Limb (tissue), 2 donors: ENCODE results near the gene ATP11C.
"Not testable (repeated sequence)": the region's sequence is repeated elsewhere in the genome, so short reads cannot be mapped to it uniquely, and the experiment has no call there.

ENCODE experiments used
- DNase-seq, 2 donors: peaks; one replicate each; pipeline ENCODE4 v3.0.0-alpha.2; 2016; ENCODE audit errors: extremely low spot score in 2 of 2

The ATP11C gene

DNA sequence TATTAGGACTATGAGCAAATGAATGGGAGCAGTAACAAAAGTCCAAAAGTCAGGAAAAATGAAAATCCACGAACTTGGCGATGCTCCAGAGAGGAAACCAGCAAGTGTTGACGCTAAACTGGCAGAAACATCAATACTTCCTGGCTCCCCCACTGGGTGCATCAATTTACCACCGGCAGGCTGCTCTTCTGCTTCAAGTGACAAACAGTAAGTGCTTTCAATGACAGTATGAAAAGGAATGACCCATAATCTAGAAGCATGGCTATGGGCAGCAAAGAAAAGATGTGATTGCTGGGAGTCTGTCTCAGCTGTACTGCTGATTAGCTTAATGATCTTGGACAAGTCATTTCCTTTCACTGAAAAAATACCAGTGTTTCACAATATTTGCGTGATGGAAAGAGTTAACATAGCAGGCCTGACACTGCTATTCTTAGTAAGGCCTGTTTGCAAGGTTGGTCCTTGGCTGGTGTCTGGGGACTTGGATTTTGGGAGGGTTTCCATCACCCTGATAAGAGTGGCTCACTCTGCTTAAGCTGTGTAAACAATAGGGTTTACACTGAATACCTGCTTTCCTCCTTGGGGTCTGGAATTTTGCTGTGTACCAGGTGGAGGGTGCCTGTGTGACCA is 8.7 kb downstream of the ATP11C start:
- no peak for DNase-seq

DNA sequence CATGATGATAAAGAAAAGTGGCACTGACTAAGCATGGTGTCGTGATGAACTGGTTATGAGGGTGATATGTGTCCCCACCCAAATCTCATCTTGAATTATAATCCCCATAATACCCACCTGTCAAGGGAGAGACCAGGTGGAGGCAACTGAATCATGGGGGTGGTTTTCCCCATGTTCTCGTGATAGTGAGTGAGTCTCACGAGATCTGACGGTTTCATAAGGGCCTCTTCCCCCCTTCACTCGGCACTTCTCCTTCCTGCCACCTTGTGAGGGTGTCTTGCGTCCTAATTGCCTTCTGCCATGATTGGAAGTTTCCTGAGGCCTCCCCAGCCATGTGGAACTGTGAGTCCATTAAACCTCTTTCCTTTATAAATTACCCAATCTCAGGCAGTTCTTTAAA is 11.7 kb downstream of the ATP11C start:
- DNase-seq = not testable (repeated sequence)

DNA sequence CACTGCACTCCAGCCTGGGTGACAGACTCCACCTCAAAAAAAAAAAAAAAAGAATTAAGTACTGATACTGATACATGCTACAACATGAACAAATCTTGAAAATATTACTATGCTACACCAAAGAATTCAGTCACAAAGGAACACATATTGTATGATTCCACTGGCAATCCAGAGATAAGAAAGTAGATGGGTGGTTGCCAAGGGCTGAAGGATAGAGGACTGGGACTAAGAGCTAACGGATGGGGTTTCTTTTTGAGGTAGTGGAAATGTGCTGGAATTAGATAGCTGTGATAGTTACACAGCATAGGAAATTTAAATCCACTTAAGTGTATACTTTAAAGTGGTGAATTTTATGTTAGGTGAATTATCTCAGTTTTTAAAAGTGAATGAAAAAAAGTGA is 12.5 kb downstream of the ATP11C start:
- DNase-seq = no peak

DNA sequence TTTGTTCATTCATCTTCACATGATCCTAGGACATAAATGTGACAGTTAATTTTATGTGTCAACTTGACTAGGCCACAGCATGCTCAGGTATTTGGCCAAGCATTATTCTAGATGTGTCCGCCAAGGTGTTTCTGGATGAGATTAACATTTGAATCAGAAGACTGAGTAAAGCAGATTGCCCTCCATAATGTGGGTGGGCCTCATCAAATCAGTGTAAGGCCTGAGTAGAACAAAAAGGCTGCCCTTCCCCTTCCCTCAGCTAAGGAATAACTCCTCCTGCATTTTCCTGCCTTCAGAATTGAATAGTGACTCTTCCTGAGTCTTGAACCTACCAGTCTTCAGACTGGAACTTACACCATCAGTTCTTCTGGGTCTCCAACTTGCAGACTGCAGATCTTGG is 18.4 kb downstream of the ATP11C start:
- DNase-seq = no peak

DNA sequence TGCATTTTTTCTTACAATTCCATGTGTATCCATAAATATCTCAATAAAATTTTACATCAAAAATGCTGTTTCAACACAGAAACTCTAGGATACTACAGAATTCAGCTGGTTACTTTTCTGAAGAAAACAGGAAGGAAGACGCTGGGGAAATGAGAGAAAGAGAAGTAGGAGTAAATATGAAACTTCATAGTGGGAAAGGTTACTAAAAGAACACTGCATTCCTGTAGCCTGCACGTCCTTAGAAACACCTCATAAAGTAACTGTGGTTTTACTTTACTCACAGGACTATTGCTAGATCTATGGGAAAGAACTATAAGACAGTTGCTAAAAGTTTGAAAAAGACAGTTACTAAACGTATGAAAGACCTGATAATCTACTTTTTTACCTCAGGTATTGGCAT is 23.1 kb downstream of the ATP11C start:
- DNase-seq = no peak

DNA sequence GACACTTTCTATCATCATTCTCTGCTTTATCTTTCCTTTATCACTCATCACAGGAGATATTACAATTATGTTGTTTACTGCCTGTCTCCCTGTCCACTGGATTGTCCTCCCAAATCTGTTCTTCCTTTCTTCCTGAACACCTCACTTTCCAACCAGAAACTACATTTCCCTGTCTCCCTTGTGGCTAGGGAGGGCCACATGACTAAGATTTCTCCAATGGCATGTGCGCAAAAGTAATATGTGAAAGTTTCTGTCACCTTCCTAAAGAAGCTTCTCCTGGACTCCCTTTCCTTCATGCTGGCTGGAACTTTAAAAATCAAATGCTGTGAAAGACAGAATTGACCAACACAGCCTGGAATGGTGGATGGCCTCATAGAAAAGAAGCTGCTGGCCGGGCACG is 25.8 kb downstream of the ATP11C start:
- DNase-seq = no peak

DNA sequence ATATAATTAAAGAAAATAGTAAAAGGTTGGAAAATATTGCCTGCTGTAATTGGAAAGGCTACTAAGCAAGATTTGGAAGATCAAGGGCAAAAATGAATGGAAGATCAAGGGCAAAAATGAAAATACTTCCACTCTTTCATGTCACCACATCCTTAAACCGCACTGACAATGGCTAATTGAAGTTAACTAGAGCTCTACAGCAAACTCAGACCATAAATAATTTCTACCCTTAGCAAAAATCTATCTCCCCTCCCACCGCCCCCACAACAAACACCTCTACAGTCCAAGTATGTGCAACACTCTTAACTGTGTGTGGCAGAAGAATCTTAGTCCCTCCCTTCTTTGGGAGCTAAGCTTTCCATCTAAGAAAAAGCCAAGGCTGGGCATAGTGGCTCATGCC is 27.1 kb downstream of the ATP11C start:
- DNase-seq = no peak

DNA sequence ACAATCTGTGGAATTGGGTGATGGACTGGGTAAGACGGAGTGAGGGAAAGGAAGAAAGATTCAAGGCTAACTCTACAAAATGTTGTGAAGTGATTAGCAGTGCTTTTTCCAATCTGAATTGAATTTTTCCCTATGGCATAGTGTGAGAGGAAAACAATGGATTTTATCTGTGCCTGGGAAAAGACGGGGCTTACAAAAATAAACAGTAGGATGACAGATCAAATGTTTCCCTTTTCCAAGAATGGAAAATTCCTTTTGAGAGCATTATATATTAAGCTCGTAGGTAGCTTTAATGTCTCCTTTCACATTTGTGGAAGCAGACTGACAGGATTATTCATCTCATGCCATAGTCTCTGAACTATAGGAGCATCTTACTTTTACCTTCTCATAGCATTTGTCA is 27.8 kb downstream of the ATP11C start:
- DNase-seq = no peak

DNA sequence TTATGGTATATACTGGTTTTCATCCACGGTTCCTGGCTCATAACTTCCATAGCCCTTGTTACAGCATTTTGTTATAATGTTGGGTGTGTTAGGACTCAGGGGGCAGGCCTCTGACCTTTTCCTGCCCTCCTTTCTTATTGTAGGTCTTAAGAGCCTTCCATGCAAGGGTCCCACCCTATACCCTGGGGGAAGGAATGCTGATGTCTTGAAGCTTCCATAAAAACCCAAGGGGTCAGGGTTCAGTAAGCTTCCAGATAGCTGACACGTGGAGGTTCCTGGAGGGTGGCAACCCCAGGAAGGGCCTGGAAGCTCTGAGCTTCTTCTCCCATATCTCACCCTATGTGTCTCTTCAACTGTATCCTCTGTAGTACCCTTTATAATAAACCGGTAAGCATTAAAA is 29.6 kb downstream of the ATP11C start:
- DNase-seq = no peak

DNA sequence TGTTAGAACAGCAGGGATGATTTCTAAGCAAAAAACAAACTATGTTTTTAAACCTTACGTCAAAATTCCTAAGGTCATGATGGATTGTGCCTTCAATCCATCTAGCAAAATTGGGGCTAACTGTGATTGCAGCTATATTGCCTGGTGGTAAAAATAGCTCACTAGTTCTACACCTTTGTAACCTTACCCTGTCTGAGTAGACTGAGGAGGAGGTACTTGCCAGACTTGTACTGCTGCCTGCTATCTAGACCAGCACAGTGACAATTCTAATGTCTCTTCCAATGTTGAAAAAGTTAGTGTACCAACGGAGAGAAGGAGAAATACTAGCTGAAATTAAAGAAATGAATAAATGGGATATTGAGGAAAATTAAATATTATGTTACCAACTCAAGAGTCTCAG is 30.3 kb downstream of the ATP11C start:
- DNase-seq = no peak

DNA sequence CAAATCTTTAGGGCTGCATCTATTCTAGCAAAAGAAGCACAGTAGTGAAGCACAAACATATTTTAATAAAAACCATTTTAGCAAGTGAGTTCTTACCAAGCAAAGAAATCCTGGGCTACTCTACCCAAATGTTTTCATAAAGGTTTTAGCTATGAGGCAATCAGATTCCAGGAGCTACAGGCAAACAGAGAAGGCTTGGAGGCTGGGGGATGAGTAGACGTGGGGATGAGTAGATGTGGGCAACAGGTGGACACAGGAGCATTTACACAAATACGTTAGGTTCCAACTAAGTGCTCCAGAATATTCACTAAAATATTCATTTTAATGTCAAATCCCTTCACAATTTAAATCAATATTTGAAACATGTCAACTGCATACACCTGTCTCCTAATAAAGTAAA is 34.5 kb downstream of the ATP11C start:
- DNase-seq = no peak

DNA sequence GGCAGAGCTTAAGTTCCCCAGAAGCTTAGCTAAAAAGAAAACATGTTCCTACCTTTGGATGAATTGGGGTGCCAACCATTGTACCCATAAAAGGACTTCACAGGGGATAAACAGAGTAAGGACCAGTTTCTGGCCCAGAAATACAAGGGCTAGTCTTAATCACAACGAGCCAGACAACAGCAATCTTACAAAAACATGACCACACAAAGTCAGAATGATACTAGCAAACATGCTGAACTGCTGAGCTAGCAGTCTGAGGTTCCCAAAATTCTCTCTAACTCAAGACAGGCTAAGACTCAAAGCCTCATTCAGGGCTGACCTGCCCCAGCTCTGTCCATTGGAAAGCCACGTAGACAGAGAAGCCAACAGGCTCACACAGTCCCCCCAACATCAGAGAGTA is 40.3 kb downstream of the ATP11C start:
- DNase-seq = no peak

DNA sequence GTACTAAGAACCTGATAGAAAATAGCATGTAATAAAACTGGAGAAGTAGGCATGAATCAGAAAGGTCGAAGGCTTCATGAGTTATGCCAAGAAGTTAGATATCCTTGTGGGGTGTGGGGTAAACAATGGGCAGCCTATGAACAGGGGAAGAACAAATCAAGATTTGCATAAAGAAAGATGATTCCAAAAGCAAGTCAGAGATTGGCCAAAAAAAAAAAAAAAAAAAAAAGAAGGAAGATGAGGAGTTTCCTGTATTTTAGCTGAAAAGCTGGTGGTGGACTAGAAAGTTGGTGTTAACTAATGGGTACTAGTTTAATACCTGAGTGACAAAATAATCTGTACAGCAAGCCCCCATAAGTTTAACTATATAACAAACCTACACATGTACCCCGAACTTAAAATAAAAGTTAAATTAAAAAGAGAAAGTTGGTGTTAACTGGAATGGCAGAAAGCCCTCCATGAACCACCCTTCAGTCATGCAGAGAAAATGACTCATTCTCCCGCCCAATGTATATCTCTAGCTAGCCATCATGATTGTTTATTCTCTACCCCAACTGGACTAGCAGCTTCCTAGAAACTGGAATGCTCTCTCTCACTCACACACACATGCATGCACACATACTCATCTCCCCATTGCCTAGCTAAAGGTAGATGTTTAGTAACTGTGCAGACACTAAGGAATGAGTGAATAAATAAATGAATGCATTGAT is 41.7 kb downstream of the ATP11C start:
- DNase-seq = no peak

DNA sequence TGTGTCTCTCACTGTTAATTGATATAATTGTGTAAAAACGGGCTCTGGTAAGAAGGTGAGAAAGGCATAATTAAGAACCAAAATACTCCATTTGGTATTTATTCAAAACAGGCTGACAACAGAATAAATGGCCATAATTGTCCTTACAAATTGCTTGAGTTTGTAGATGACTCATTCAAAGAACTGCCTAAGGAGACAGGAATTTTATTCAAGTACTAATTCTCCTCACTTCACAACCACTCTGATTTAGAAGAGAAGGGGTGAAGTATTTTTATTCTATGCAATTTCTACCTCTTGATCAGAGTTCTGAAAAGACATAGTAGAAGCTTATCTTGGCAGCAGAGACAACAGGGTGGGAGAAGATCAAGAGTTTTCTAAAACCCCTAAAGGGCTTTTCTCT is 43.1 kb downstream of the ATP11C start:
- DNase-seq = no peak

DNA sequence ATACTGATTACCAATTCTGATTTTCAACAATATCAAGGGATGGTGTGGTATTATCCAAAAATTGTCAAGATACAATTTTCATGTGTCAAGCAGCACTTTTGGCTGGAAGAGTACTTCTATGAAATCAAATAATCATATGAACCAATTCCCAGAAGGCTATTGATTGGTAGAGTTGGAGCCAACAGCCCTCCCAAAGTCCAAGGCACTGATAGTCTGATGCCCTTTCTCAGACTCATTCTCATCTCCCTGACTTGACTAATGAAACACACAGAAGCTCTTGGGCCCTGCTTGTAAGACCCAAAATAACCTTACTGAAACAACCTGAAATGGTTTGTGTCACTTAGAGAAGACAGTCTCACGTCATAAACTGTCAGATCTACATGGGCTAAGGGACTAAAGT is 48.9 kb downstream of the ATP11C start:
- no peak for DNase-seq

DNA sequence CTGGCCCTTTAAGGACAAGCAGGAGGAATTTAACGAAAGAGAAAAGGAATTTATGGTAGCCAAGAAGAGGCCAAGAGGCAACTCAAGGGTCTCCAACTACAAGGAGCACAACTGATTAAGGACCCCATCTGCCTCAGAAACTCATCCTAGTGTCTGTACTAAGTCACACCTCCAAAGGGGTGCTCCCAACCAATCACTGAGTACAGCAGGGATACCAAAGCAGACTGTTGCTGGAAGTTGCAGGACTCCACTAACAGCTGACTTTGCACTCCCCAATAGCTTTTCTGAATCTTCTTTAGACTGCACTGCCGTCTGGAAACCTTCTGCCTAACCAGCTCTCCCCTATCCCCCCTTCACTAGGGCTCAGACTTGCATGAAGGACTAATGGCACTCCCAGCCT is 50.6 kb downstream of the ATP11C start:
- no peak for DNase-seq

DNA sequence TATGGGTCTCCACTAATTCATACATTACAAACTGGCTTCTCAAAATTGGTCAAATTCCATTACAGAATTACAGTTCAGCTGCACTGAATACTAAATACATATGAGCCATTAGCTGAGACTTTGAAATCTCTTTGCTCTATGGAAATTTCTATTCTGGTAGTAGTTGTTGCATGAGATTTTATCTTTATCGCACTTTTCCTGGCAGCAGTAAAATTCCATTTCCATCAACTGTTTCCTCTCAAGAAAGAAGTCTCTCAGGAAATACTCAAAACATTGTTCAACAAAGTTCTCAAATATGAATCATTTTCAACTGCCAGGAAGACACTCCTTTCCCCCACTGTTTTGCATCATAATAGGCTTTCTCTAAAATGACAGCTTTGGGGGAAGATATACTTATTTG is 51.3 kb downstream of the ATP11C start:
- peak in 1 of 2 donors; percentile 4 for DNase-seq

DNA sequence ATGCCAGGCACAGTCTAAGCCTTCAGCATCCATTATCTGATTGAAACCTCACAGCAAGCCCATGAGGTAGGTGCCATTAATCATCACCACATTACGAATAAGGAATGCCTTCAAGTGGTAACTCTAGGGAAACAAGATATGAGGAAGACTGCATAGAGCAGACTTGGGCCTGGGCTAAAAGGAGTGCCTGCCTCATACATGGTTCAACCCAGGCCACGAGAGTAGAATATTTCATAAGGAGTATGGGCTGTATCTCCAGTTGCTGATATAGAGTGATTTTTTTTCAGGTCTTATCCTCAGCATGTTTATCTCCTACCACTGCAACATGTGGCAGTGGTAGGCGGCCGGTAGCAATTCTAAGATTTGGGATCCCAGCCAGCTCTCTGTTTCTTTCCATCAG is 51.7 kb downstream of the ATP11C start:
- DNase-seq = no peak

DNA sequence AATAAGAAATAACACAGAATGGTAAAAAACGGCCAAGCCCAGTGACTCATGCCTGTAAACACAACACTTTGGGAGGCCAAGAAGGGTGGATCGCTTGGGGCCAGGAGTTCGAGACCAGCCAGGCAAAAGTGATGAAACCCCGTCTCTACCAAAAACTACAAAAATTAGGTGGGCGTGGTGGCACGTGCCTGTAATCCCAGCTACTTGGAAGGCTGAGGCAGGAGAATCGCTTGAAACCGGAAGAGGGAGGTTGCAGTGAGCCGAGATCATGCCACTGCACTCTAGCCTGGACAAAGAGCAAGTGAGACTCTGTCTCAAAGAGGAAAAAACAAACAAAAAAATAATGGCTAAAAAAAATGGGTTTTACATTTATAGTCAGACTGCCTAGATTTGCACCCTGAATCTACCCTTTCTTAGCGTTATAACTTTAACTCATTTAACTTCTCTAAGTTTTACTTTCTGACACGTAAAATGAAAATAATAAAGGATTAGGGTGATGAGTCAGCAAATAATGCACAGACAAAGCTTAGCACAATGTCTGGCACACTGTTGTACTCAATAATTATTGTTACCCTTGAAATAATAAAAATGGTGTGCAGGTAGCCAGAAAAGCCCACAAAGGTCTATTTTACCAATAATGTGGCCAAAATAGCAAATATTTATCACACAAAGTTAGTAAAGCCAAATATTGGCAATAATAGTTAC is 55.0 kb downstream of the ATP11C start:
- no peak for DNase-seq

DNA sequence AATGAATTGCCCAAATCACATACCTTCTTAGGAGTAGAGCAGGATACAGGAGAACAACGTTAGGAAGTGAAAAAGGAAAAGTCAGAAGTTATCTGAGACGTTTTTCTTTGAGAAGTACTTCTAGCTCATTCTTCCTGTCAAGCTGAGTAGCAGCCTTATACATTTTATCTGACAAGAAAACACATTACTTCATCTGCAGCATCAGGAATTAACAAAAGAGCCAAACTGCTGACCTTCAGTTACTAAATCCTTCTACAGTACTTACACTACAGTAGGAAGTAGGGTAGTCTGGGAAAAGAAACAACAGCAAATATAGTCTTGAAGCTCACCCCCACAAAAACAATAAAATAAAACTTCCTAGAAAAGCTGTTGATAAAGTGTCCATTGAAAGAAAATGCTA is 57.0 kb downstream of the ATP11C start:
- DNase-seq = no peak

DNA sequence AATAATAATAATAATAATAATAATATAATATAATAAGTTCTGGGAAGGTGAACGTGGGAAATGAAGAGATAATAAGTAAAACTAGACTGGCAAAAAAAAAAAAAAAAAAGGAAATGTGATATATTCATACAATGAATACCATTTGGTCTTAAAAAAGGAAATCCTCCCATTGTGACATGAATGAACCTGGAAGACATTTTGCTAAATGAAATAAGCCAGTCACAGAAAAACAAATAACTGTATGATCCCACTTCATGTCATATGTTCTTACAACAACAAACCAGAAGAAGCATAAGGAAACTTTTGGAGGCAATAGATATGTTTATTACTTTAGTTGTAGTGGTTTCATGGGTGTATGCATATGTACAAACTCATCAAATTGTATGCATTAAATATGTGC is 63.1 kb downstream of the ATP11C start:
- DNase-seq = no peak

DNA sequence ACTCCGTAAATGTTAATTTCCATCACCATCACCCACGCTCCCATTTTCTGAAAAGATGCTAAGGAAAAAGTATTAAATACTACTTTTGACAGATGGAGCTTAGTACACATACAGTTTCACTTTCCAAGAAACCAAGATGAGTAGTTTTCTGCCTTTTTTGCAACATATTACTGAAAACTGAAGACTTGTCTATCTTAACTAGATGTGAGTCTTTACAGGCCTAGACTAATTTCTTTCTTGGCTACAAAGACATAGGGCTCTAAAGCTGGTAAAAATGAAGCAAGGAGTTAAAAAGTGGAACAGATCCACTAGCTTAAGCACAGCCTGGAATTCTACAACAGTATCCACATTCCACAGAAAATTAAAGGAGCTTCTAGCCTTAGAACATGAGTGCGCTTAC is 68.2 kb downstream of the ATP11C start:
- no peak for DNase-seq

DNA sequence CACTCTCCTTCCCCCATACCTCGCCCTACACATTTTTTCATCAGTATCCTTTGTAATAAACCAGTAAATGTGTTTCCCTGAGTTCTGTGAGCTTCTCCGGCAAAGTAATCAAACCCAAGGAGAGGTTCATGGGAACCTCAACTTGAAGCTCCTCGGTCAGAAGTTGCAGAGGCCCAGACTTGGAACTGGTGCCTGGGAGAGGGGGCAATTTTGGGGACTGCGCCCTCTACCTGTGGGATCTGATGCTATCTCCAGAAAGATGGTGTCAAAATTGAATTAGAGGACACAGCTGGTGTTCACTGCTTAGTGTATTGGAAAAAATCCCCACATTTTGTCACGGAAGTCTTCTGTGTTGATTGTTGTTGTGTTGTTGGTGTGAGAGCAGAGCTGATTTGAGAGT is 70.6 kb downstream of the ATP11C start:
- no peak for DNase-seq
